ENCODE results near the gene LPP.
"Not testable (repeated sequence)": the region's sequence is repeated elsewhere in the genome, so short reads cannot be mapped to it uniquely, and the experiment has no call there.

LPP gene

GRCh38 chr3:188584958-188585689 is 431.2 kb downstream of the LPP start:
- DNase-seq (ENCODE audit: low read depth in 2 of 2) = no peak

DNA sequence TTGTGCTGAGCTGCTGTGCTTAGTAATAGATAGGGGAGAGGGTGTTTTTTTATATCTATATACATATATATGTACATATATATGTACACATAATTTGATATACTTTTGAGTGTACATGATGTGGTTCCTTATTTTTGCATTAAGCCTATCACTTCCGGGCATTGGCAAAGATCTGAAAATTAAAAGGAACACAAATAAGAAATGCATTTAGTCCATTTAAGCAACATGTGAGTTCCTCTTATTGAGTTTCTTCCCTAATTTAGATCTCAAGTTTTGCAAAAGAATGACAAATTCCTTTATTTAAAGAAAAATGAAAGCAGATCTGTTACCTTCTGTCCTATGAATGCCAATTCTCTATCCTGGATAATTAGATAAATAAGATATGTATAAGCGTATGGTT is 435.1 kb downstream of the LPP start:
- no peak for DNase-seq (ENCODE audit: low read depth in 2 of 2)

- no peak for DNase-seq (ENCODE audit: low read depth in 2 of 2)
Measured at GRCh38 chr3:188589771-188590170, 435.8 kb downstream of the LPP start.

- DNase-seq (ENCODE audit: low read depth in 2 of 2) = no peak
Measured at GRCh38 chr3:188590557-188590956, 436.6 kb downstream of the LPP start.

DNA sequence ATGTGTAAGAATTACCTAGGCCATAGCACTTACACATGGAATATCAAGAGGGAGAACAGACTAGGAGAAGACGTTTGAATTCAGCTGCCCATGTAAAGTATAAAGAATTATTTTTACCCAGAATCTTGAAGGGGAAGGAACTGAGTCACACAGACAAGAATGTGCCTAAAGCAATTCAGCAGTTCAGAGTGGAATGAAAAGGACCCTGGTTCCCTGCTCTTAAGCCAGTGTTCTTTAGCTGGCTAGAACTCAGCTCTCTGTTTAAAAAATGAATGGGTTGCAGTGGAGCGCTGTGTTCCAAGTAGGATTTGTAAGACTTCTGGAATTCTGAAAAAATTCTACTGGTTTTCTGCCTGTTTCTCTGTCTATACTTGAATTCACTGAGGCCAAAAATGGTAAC is 440.2 kb downstream of the LPP start:
- DNase-seq (ENCODE audit: low read depth in 2 of 2) = peak; percentile 79 to 81

DNA sequence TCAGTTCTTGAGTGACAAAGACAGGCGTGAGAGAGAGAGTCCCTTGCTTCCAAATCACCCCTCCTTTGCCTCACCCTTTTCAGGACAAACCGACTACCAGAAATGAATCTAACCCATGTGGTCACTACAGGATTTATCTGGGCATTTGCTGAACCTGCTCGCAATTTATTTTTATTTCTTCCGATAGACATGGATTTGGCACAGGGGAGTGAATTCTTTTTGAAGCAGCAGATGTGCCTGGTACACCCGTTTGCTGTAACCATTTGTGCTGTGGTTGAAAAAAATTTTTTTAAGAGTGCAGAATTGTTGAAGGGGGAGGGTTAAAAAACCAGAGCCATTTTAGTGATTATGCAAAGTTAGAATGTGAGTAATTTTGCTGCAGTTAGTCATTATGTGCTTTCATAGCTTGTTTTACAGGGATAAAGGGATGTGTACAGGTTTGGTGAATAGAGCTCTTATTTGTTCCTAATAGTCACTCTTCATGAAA is 442.0 kb downstream of the LPP start:
- peak; percentile 83 to 84 for DNase-seq (ENCODE audit: low read depth in 2 of 2)

GRCh38 chr3:188598894-188599293 is 444.9 kb downstream of the LPP start:
- DNase-seq (ENCODE audit: low read depth in 2 of 2) = no peak

DNA sequence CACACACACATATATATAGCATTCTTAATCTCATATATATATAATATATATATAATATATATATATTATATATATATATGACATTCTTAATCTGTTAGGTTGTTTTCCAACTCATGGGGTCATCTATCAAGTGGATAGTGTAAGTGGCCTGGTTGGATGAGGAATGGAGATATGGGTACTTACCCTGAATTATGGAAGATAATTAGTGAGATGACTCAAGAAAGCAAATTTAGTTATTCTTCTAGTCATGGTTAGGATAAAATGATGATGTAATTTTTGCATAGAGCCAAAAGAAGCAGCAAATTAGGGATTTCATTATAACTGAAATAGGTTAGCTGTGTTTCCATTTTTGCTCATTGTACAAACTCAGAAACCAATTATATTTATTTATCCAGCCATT is 448.2 kb downstream of the LPP start:
- DNase-seq (ENCODE audit: low read depth in 2 of 2) = no peak

- no peak for DNase-seq (ENCODE audit: low read depth in 2 of 2)
Measured at GRCh38 chr3:188602620-188603019, 448.7 kb downstream of the LPP start.

GRCh38 chr3:188604651-188605050 is 450.7 kb downstream of the LPP start:
- DNase-seq (ENCODE audit: low read depth in 2 of 2) = no peak

DNA sequence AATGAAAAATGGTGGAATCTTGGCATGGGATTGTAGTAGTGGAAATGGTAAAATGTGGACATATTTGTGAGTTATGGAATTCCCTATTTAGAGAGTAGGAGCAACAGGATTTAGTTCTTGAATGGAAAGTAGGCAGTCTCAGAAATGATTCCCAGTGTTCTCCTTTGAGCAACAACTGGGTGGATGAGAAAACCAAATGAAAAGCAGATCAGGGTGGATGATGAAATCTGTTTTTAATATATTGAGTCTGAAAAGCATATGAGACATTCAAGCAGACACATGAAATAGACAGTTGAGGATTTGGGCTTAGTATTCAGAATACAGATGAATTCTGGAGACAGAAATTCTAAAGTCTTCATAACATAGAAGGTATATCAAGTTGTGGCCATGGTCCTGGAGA is 451.3 kb downstream of the LPP start:
- DNase-seq (ENCODE audit: low read depth in 2 of 2) = peak; percentile 53 to 56

DNA sequence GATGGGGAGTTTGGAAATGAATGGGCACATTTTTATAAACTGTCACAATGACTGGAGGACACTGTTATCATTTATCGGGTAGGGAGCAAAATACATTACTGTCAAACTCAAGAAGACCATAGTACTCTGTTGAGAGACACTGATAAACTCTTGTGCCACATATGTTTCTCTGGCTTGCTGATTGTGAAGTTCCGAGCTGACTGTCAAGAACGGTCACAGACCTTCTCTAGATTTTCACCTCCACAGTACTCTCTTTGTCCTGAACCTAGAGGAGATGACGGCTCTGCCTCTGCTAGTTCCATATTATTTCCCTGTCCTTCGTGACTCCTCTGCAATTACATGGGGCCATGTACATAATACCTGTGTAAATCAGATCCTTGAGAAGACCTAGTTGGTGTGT is 451.9 kb downstream of the LPP start:
- DNase-seq (ENCODE audit: low read depth in 2 of 2) = no peak

GRCh38 chr3:188607805-188608315 is 453.9 kb downstream of the LPP start:
- no peak for DNase-seq (ENCODE audit: low read depth in 2 of 2)

DNA sequence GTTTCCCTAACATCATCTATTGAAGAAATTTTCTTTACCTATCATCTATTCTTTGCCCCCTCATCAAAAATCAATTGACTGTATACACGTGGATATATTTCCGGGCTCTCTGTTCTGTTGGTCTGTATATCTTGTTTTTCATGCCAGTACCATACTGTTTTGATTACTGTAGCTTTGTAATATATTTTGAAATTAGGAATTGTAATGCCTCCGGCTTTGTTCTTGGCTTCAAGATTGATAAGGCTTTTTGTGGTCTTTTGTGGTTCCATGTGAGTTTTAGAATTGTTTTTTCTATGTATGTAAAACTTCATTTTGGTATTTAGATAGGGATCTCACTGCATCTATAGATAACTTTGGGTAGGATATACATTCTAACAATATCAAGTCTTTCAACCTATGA is 454.4 kb downstream of the LPP start:
- DNase-seq (ENCODE audit: low read depth in 2 of 2) = no peak

DNA sequence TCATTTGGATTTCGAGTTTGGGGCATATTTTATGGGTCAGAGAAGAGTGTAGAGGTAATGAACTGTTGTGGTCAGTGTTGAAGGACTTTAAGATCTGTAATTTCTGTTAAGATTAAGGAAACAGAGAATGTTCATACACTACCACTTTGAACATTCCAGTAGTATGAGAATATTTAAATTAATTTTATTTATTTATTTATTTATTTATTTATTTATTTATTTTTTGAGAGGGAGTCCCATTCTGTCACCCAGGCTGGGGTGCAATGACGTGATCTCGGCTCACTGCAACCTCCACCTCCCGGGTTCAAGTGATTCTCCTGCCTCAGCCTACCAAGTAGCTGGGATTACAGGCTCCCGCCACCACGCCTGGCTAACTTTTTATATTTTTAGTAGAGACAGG is 459.8 kb downstream of the LPP start:
- DNase-seq (ENCODE audit: low read depth in 2 of 2) = not testable (repeated sequence)

DNA sequence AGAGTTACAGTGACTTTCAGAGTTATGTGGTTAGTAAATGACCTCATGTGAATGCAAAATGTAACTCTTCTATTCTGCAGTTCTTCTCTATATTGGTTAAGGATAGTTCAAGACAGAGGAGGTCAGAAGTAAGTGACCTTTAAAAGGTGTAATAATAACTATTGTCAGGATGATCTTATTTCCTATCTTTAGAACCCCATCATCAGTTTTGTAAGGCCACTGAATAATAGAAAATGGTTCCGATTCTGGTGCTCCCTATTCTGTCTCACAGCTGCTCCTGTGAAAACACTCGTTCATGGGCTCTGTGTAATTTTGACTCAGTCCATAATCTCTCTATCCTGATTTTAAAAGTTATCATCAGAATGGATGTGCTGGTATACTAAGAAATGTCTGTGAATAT is 463.3 kb downstream of the LPP start:
- no peak for DNase-seq (ENCODE audit: low read depth in 2 of 2)

DNA sequence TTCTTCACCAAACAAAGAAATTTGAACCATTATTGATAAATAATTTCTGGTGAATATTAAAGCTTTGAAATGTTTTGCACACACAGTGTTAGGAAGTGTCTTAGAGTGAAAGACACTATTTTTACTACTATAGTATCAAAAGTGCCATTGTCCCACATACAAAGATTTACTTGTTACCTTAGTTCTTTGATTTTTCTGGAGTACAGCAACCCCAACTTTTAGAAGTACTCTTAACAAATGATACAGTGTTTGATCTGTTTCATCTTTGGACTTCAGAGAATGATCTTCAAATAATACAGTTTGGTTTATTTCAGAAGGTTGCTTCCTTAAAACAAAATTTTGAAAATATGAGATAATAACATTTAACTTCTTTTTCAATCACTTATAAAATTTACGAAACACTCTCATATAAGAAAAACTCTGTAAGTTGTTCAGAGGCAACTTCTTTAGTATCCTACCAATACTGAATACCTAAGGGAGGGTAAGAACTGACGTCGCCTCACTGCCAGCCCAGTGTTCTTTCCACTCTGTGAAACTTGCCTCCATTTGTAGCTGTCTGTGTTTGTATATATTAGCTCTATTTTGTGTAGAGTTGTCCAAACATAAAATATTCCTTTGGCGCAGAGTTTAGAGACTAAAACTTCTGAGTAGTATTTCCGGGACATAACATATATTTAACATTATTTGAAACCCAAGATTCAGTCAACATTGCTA is 464.2 kb downstream of the LPP start:
- DNase-seq (ENCODE audit: low read depth in 2 of 2) = no peak

GRCh38 chr3:188620752-188621151 is 466.8 kb downstream of the LPP start:
- no peak for DNase-seq (ENCODE audit: low read depth in 2 of 2)

GRCh38 chr3:188624384-188624783 is 470.4 kb downstream of the LPP start:
- no peak for DNase-seq (ENCODE audit: low read depth in 2 of 2)

- no peak for DNase-seq (ENCODE audit: low read depth in 2 of 2)
Measured at GRCh38 chr3:188624828-188625227, 470.9 kb downstream of the LPP start.

DNA sequence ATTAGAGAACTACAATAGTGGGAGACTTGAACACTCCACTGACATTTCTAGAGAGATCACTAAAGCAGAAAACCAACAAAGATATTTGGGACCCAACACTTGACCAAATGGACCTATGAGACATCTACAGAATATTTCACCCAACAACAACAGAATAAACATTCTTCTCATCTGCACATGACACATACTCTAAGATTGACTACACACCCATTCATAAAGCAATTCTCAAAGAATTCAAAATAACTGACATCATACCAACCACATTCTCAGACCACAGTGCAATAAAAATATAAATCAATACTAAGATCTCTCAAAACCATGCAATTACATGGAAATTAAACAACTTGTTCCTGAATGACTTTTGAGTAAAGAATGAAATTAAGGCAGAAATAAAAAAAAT is 473.7 kb downstream of the LPP start:
- peak; percentile 85 to 89 for DNase-seq (ENCODE audit: low read depth in 2 of 2)

GRCh38 chr3:188631291-188632010 is 477.5 kb downstream of the LPP start:
- DNase-seq (ENCODE audit: low read depth in 2 of 2) = peak in 1 of 2 experiments; percentile 34
